Activated T-cell treated with anti-CD3 and anti-CD28 coated beads for 1 hour (primary cell): Measurements from ENCODE around the gene RNF130.
"Not testable (repeated sequence)": the region's sequence is repeated elsewhere in the genome, so short reads cannot be mapped to it uniquely, and the experiment has no call there.

ENCODE experiments used
- DNase-seq: peaks from one replicate; pipeline ENCODE4 v3.0.0-alpha.2; 2020; ENCODE audit warnings: low read depth

Gene RNF130

DNA sequence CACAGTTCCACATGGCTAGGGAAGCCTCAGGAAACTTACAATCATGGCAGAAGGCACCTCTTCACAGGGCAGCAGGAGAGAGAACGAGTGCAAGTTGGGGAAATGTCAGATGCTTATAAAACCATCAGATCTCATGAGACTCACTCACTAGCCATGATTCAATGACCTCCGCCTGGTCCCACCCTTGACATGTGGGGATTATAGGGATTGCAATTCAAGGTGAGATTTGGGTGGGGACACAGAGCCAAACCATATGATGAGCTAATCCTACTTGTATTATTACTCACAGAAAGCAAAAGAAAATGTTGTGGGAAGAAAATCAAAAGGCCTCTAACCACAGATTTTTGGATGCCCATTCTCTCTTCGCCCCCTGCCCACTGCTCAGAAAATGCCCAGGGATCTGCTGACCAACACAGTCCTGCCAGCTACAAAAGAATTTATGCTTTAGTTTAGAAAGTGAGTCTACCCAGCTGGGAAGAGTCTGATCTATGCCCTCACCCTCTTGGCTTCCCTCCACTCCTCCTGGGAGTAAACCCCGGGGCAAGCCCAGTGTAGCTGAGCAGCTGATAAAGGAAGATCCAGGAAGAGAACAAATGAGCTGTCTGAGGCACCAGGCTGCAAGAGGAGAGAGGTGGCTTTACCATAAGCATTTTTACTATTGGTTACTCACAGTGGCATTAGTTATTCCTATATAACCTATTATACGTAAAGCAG lies 53.1 kb downstream of the RNF130 start:
- no peak for DNase-seq

DNA sequence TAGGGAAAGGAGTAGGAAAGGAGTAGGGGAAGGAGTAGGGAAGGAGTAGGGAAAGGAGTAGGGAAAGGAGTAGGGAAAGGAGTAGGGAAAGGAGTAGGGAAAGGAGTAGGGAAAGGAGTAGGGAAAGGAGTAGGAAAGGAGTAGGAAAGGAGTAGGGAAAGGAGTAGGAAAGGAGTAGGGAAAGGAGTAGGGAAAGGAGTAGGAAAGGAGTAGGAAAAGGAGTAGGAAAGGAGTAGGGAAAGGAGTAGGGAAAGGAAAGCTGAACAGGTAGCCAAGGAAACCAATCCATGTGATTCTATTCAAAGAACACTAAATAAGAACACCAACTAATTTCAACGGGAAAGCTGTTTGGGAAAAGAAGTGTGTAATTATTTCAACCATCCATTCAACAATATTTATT lies 56.0 kb downstream of the RNF130 start:
- not testable (repeated sequence) for DNase-seq

DNA sequence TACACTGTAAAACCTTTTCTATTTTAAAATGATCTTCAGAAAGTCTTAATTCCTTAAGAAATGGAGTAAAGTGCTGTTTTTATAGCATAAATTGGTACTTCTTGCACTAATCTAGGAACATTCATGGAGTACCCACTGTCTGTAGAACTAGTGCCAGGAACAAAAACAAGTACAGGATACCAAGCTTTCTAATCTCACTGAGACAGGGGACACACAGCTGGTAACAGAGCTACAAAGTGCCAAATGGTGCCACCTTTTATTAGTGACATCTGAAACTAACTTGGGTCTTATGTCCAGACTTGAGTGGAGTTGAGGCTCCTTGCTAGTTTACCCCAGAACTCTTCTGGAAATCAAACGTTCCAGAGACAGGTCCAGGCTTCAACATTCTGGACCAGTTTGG lies 57.9 kb downstream of the RNF130 start:
- no peak for DNase-seq

DNA sequence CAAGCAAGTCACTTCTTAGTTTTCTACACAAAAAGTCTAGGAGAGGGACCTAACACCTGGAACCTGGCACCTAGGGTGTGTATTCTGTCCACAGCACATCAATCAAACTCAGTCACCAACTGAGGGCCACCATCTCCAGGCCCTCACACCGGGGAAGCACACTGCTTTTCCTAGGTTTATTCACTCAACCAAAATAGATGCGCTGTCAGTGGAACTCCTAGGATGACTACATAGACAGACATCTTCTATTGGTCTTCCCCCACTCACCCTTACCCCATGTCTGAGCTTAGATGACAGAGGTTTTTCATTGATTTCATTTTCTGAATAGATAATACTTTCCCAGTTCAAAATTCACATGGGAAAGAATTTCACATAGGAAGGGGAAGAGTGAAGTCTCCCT lies 59.2 kb downstream of the RNF130 start:
- DNase-seq = no peak

GRCh38 chr5:180010636-180011035 lies 60.9 kb downstream of the RNF130 start:
- no peak for DNase-seq

- no peak for DNase-seq
Observed at GRCh38 chr5:180009581-180009980, 62.0 kb downstream of the RNF130 start.

- no peak for DNase-seq
Observed at GRCh38 chr5:180008433-180008832, 63.1 kb downstream of the RNF130 start.

DNA sequence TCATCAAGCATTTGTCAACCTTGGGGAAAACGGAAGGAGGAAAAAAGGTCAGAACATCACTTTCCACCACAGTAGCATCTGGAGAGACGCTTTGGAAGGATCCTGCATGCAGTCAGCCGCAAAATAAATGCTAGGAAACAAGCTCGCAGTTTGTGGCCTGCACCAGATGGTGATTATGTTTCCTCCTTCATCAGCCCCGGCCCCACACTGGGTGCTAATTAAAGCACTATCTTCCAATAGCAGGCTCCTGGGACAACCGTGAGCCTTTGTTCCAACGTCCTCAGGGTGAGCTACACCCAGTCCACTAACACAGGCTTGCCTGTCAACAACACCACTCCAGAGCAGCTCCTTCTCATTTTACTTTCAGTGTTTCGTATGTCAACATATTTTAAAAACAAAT lies 64.0 kb downstream of the RNF130 start:
- no peak for DNase-seq

GRCh38 chr5:180006141-180006540 lies 65.4 kb downstream of the RNF130 start:
- no peak for DNase-seq

DNA sequence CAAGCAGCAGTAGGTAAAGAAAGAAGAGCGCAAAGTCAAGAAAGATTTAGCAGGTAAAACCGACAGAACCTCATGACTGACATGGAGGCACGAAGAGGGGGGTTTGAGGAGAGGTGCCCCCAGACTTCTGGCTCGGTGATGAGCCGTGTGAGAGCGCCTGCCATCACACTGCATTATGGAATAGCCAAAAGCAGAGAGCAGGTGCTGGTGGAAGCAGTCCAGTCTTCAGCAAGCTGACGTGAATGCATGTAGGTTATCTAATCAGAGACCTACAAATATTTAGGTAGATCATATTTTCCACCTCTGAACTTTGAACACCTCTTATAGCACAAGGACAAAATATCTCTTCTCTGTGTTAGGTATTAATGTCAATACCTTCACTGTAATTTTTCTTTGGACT lies 68.4 kb downstream of the RNF130 start:
- no peak for DNase-seq

GRCh38 chr5:180001742-180002141 lies 69.8 kb downstream of the RNF130 start:
- no peak for DNase-seq

DNA sequence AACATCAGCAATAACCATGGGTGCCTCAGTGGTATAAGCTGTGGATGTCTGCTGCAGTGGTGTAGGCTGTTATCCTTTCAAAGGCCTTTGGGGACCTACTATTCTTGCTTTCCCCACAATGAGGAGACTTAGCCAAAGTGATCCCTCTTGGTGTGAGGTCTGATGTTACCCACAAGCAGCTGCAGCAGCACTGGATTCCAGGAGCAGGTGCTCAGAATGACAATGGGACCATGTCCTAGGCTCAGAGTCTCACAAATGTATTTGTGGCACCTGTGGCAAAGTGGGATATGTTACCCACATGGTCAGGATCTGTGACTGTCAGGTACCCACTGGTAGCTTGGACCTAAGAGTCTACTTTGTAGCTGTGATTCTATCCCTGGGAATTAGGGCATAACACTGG lies 70.4 kb downstream of the RNF130 start:
- DNase-seq = no peak

DNA sequence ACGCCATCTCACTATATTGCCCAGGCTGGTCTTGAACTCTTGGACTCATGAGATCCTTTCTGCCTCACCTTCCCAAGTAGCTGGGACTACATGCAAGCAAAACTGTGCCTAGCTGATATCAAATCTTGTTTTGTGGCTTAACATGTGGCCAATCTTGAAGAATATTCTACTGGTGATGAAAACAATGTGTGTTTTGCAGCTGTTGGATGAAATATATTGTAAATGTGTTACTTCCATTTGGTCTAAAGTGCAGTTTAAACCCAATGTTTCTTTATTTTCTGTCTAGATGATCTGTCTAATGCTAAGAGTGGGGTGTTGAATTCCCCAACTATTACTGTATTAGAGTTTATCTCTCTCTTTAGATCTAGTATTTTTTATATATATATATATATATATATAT lies 73.1 kb downstream of the RNF130 start:
- DNase-seq = no peak

DNA sequence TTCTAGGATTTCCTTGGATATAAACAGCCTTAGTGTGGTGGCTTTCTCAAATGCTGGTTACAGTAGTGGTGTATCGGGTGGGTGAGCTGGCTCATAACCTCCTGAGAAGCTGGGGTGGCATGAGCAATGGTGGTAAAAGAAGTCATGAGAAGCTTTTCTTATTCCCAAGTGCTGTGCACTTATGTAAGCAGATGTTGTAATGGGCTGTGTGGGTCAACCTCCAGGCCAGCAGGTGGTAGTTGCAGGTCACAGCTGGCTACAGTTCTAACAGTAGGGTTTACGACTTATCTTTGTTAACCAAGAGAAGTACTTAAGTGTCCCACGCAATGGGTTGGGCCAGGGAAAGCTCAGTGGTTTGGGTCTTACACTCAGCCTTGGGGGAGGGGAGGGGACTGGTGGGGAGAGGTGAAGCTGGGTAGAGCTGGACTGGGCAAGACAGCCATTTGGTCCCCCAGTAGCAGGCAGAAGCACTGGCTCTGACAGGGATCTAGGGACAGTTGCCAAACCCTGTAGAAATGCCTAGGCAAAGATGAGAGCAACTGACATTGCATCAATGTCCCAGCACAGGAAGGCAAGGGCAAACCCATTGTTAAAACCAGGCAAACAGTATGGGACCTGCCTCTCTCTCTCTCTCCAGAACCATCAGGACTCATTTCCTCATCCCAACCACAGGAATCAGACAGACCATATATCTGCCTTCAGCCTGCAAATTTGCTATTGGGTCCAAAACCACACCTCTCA lies 76.8 kb downstream of the RNF130 start:
- no peak for DNase-seq

DNA sequence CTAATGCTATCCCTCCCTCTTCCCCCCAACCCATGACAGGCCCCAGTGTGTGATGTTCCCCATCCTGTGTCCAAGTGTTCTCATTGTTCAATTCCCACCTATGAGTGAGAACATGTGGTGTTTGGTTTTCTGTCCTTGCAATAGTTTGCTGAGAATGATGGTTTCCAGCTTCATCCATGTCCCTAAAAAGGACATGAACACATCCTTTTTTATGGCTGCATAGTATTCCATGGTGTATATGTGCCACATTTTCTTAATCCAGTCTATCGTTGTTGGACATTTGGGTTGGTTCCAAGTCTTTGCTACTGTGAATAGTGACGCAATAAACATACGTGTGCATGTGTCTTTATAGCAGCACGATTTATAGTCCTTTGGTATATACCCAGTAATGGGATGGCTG lies 78.7 kb downstream of the RNF130 start:
- DNase-seq = not testable (repeated sequence)

- DNase-seq = no peak
Observed at GRCh38 chr5:179991106-179991505, 80.5 kb downstream of the RNF130 start.

GRCh38 chr5:179990525-179990924 lies 81.0 kb downstream of the RNF130 start:
- not testable (repeated sequence) for DNase-seq

GRCh38 chr5:179986328-179986727 lies 85.2 kb downstream of the RNF130 start:
- no peak for DNase-seq

DNA sequence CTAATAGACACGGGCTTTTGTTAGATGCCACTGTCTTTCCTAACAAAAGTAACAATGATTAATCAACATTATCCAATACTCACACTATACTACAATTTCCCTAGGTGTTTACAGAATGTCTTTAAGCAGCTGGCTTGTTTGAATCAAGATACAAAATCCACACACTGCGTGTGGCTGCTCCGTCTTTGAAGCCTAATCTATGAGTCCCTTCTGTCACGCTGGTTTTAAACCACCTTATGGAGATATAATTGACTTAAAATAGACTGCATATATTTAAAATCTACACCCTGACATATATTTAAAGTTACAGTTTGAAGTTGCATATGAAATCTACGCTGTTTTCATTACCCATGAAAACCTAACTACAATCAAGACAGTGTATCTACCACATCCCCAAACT lies 89.9 kb downstream of the RNF130 start:
- DNase-seq = no peak

GRCh38 chr5:179980767-179981166 lies 90.8 kb downstream of the RNF130 start:
- DNase-seq = no peak

DNA sequence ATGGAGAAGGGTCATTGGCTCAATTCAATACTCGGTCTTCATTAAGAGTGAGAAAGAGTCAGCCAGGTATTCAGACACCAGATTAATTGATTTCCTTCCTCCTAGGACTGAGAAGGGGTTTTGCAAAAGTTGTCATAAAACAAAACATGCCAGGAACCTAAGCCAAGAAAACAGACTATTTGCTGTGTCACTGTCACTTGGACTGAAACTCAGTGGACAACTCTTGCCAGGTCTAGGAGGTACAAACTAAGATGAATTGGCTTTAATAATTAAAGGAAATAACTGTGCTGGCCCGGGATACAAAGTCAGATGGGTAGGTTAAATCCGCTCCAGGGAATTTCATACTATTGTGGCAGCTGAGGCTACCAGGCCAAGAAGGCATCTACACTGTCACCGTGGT lies 92.8 kb downstream of the RNF130 start:
- DNase-seq = no peak

DNA sequence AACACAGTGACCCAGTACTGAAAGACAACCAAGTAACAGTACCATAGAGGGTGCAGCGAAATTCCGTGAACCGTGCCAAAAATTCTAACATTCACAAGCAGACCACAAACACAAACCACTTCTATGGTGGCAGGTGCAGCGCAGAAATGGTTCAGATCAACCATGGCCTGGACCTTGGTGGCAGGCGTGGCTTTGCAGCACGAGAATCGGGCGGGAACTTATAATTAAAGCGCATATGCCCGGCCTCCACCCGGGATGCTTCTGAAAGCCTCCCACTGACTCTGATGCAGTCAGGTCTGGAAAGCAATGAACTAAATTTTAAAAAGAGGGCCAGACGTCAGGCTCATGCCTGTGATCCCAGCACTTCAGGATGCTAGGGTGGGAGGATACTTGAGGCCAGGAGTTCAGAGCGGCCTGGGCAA lies 95.8 kb downstream of the RNF130 start:
- no peak for DNase-seq

GRCh38 chr5:179974946-179975712 lies 96.4 kb downstream of the RNF130 start:
- DNase-seq = no peak
